HG03432 (cell line): ENCODE measurements around the gene PNP.
"Not testable (repeated sequence)": the region's sequence is repeated elsewhere in the genome, so short reads cannot be mapped to it uniquely, and the experiment has no call there.

Source experiments
- ATAC-seq: cut with Tn5 transposase; IDR thresholded peaks from one replicate; pipeline ENCODE4 v1.9.1; 2021; ENCODE audit warnings: mild to moderate bottlenecking, moderate library complexity; ENCODE audit not compliant: unreplicated experiment

Gene PNP

GRCh38 chr14:20489093-20489994 lies 20.1 kb downstream of the PNP start:
- ATAC-seq = peak; percentile 50

GRCh38 chr14:20490563-20490962 lies 21.4 kb downstream of the PNP start:
- no peak for ATAC-seq

DNA sequence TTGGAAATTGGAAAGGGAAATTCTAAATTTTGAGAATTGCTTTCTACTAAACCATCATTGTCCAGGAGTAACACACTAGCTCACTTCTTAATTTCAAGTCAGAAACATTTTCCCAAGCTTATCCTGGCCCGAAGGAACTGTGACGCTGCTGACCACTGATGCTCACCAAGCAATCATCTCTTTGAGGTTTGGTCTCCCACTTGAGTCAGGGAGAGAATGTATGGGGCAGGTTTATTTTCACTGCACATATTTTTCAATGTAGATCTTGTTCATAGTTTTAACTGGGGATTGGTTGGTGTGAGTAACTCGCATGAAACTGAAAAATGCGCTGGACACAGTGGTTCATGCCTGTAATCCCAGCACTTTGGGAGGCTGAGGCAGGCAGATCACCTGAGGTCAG lies 23.3 kb downstream of the PNP start:
- no peak for ATAC-seq

DNA sequence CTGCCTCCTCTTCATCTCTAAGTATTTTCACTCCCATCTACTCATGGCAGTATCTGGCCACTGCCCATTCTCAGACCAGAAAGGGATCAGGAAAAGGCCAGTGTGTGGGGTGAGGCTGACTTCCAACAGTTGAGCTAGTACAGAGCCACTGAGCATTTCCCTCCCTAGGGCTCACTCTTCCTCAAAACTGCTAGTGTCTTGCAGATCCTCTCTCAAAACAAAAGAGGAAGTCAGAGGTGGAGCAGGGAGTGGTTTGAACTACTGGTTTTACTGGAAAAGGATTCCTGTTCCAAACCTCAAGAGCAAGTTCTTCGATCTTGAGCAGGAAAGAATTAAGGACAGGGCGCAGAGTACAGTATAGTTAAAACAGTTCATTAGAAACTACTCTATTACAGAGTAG lies 24.4 kb downstream of the PNP start:
- ATAC-seq = no peak

DNA sequence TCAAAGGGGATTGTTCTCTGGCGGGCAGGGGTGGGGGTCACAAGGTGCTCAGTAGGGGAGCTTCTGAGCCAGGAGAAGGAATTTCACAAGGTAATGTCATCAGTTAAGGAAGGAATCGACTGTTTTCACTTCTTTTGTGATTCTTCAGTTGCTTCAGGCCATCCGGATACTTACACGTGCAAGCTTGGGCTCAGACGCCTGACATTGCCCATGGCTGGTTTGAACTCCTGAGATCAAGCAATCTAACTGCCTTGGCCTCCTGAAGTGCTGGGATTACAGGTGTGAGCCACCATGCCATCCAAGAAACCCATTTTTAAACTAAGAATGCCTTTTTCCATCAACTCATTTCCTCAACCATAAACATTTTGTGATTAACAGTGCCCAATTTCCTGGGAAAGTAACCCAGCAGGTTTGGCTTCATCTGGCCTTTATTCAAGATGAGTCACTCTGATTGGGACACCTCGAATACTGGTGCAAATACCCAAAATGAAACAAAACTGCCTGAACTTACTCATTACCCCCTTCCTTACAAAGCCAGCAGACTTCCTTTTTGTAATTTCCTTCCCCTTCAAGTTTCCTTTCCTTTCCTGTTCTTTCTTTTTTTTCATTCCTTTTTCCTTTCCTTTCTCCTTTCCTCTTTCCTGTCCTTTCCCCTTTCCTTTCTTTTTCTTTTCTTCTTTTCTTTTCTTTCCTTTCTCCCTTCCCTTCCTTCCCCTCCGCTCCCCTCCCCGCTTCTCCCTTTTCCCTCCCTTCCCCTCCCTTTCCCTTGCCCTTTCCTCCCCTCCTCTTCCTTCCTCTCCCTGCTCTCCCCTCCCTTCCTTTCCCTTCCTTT lies 25.9 kb downstream of the PNP start:
- ATAC-seq = no peak

- ATAC-seq = no peak
Measured at GRCh38 chr14:20498622-20499021, 29.4 kb downstream of the PNP start.

GRCh38 chr14:20499108-20499507 lies 29.9 kb downstream of the PNP start:
- ATAC-seq = no peak

DNA sequence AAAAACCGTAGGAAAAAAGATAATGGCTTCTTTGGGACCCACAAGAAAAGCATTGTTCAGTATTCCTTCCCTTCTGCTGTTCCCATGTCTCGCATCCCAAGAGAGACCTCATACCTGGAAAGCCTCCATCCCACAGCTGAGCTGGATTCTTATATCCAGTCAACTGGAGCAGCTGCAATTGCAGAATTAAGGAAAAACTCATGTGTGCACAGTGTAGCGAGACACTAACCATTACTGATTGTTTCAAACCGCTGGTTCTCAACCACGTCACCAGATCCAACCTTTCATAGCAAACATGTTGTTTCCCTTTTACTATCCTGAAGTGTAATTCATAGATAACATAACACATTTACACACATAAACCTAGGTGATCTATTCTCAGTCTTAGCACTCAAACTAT lies 30.7 kb downstream of the PNP start:
- ATAC-seq = no peak

- no peak for ATAC-seq
Measured at GRCh38 chr14:20501346-20501745, 32.1 kb downstream of the PNP start.

- no peak for ATAC-seq
Measured at GRCh38 chr14:20503898-20504297, 34.7 kb downstream of the PNP start.

DNA sequence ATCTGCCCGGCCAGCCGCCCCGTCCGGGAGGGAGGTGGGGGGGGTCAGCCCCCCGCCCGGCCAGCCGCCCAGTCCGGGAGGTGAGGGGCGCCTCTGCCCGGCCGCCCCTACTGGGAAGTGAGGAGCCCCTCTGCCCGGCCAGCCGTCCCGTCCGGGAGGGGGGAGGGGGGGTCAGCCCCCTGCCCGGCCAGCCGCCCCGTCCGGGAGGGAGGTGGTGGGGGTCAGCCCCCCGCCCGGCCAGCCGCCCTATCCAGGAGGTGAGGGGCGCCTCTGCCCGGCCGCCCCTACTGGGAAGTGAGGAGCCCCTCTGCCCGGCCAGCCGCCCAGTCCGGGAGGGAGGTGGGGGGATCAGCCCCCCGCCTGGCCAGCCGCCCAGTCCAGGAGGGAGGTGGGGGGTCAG lies 37.1 kb downstream of the PNP start:
- ATAC-seq = not testable (repeated sequence)

GRCh38 chr14:20506752-20507151 lies 37.5 kb downstream of the PNP start:
- ATAC-seq = not testable (repeated sequence)

DNA sequence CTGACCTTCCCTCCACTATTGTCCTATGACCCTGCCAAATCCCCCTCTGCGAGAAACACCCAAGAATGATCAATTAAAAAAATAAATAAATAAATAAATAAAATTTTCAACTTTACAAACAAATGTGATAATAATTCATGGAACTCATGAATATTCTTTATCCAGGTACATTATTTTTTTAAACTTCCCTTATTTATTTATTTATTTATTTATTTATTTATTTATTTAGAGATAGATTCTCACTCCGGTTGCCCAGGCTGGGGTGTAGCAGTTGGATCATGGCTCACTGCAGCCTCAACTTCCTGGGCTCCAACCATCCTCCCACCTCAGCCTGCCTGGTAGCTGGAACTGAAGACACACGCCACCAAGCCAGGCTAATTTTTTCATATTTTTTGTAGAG lies 38.3 kb downstream of the PNP start:
- ATAC-seq = not testable (repeated sequence)

GRCh38 chr14:20508367-20508766 lies 39.2 kb downstream of the PNP start:
- ATAC-seq = no peak

- ATAC-seq = no peak
Measured at GRCh38 chr14:20512177-20512905, 43.1 kb downstream of the PNP start.

DNA sequence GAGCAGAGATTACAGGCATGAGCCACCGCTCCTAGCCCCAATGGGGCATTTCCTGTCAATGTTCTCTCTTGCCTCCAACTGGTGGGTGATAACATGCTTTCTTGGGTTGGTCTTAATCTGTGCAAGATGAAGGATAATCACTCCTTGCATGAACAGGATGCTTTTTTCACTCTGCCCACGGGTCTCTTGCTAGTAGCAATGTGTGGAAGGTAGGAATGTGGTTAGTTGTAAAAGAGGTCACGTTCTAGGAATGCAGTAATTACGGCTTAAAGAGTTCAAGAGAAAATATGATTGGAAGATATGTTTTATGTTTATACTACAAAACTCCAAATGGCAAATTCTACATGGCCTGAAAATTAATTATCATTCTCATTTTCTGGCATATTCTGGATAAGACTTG lies 46.6 kb downstream of the PNP start:
- no peak for ATAC-seq

GRCh38 chr14:20516921-20517320 lies 47.7 kb downstream of the PNP start:
- ATAC-seq = no peak

DNA sequence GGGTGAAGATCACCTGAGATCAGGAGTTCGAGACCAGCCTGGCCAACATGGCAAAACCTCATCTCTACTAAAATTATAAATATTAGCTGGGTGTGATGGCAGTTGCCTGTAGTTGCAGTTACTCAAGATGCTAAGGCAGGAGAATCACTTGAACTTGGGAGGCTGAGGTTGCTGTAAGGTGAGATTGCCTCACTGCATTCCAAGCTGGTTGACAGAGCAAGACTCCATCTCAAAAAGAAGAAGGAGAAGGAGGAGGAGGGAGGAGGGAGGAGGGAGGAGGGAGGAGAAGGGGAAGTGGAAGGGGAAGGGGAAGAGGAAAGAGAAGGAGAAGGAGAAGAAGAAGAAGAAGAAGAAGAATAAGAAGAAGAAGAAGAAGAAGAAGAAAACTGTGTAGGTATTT lies 53.1 kb downstream of the PNP start:
- ATAC-seq = no peak

GRCh38 chr14:20524027-20524426 lies 54.8 kb downstream of the PNP start:
- ATAC-seq = no peak
